Ovary (tissue), 9 donors: ENCODE data around the gene TTC9. TPM values are rescaled to one million over a fixed set of nuclear protein-coding genes. Genes with fewer than 3 reads are reported as not detected.

Experiments used
- DNase-seq, 5 donors: peaks; one replicate each; pipeline ENCODE4 v3.0.0-alpha.2; 2019 to 2020
- H3K27ac ChIP-seq, 2 donors: fragments of 200-600 bp; one replicate each; pipeline versions ENCODE4 v1.5.1 to v1.8.0; 2019 to 2022
- H3K27me3 ChIP-seq: fragments of 200-600 bp; one replicate; pipeline ENCODE4 v1.8.0; 2022
- H3K36me3 ChIP-seq: fragments of 200-600 bp; sonication (generic); one replicate; pipeline ENCODE4 v1.5.1; 2019
- H3K4me1 ChIP-seq: one replicate; pipeline ENCODE4 v1.8.1; 2013; ENCODE audit warnings: mild to moderate bottlenecking, moderate library complexity; ENCODE audit not compliant: insufficient read depth
- H3K4me3 ChIP-seq: fragments of 200-600 bp; sonication (generic); one replicate; pipeline ENCODE4 v1.5.1; 2017
- H3K9me3 ChIP-seq, 2 donors: fragments of 200-600 bp in 1 of 2; sonication (generic) in 1 of 2; one replicate each; pipeline versions ENCODE4 v1.5.1 to v1.8.1; 2013 to 2019; ENCODE audit warnings: mild to moderate bottlenecking in 1 of 2, moderate library complexity in 1 of 2
- CTCF ChIP-seq, 3 donors: fragments of 450-650 bp in 2 of 3; fragments of 200-600 bp in 1 of 3; IDR thresholded peaks; one replicate each; pipeline versions ENCODE4 v1.5.1 to v1.8.0; 2016 to 2022; ENCODE audit warnings: antibody characterized with exemption in 3 of 3, mild to moderate bottlenecking in 1 of 3
- EP300 ChIP-seq: sonication (generic); formaldehyde crosslinking; IDR thresholded peaks from one replicate; pipeline ENCODE4 v1.6.1; 2017; ENCODE audit warnings: antibody characterized with exemption
- POLR2A ChIP-seq: fragments of 450-650 bp; IDR thresholded peaks from one replicate; pipeline ENCODE4 v1.6.1; 2017; ENCODE audit warnings: antibody characterized with exemption, mild to moderate bottlenecking, moderate library complexity
- WGBS, 3 donors: extraction: QIAGEN DNeasy Blood & Tissue Kit in 1 of 3; methylation state at CpG; one replicate each; pipeline versions ENCODE4 v1.1.5 to v1.1.7; 2013 to 2017; 5-methylcytosine and 5-hydroxymethylcytosine counted together
- intact Hi-C, 4 donors: fragments of 100-400 bp; cut with DNase I; formaldehyde crosslinking; loops; one replicate each; pipeline versions ENCODE4 v1.11.0 to v1.15.1; 2022 to 2023
- polyA plus RNA-seq, 2 donors: library from polyadenylated mRNA; stranded (reverse); fragments of 200-250 nt in 1 of 2; fragments of 350-450 nt in 1 of 2; fragmentation: Illumina TruSeq in 1 of 2; extraction: RNeasy Lipid Tissue Mini Kit (QIAGEN cat#74804) in 1 of 2; gene quantifications; one replicate each; pipeline ENCODE4 v1.2.3, GENCODE V29; 2013 to 2014
- total RNA-seq, 7 donors: library from RNA; depleted of rRNA in 2 of 7; stranded (reverse); fragments of >200 nt in 2 of 7; fragmentation: NEBNext Ultra II Directional in 3 of 7; extraction: Animal tissue kit (Norgen Biotek cat#: 25700) in 3 of 7; gene quantifications; one replicate each; pipeline versions ENCODE4 v1.1.0 to v1.2.4, GENCODE V29; 2016 to 2023
- donor health status: DM: no; HTN: no; CAD: no; lungs with moderate emphysema.
- donor health status: DM: no; HTN: no; CAD: no.
- donor health status: Bipolar disorder and iron deficiency.
- donor health status: DM: yes; HTN: yes; CAD: no.
- donor health status: DM: no; HTN: no; CAD: no.
- donor health status: DM: yes; HTN: yes; CAD: no.

The TTC9 gene
- total and polyA plus RNA-seq, 9 donors: 0.05 to 7.1 (median 0.64) TPM

GRCh38 chr14:70664698-70665447 lies 23.2 kb downstream of the TTC9 start:
- Histone ChIP-seq H3K27me3 (no peaks in the 10 kb centered on the region), H3K27ac (no peak overlapping the region), H3K4me3 (no peak overlapping the region), H3K4me1 (no peaks in the 10 kb centered on the region), H3K36me3 (no peaks in the 10 kb centered on the region), H3K9me3 (no peaks in the 10 kb centered on the region)
- no peak for TF ChIP-seq EP300
- no peak for TF ChIP-seq CTCF (IDR thresholded peaks at IDR 0.05)
- TF ChIP-seq POLR2A: no peak
- DNase-seq: no peak
- intact Hi-C loops: no loop called here
- WGBS, 3 donors: 70 to 78% (median 76%) methylated on average over 6 of the region's 6 CpGs

GRCh38 chr14:70665448-70666360 lies 24.0 kb downstream of the TTC9 start:
- H3K9me3 ChIP-seq: no peaks in the 10 kb centered on the region
- no peak overlapping the region for H3K27ac ChIP-seq

GRCh38 chr14:70666361-70666686 lies 24.6 kb downstream of the TTC9 start:
- DNase-seq: no peak
- TF ChIP-seq POLR2A (no peak), CTCF (IDR thresholded peaks at IDR 0.05) (no peak), EP300 (no peak)
- H3K4me3 ChIP-seq: no peak overlapping the region
- no peaks in the 10 kb centered on the region for H3K4me1 ChIP-seq
- H3K27ac ChIP-seq: no peak overlapping the region
- H3K9me3 ChIP-seq: no peaks in the 10 kb centered on the region
- no peaks in the 10 kb centered on the region for H3K36me3 ChIP-seq
- H3K27me3 ChIP-seq: no peaks in the 10 kb centered on the region
- 24 to 39% (median 26%) methylated on average over 1 of the region's 1 CpG for WGBS, 3 donors
- intact Hi-C loops: no loop called here

More at GRCh38 chr14:70665448-70666360, 24.0 kb downstream of the TTC9 start:
- no peak for DNase-seq
- Histone ChIP-seq H3K4me3 (no peak overlapping the region), H3K27me3 (no peaks in the 10 kb centered on the region), H3K36me3 (no peaks in the 10 kb centered on the region), H3K4me1 (no peaks in the 10 kb centered on the region)
- WGBS, 3 donors: 56 to 67% (median 58%) methylated on average over 8 of the region's 8 CpGs
- intact Hi-C loops: no loop called here
- TF ChIP-seq EP300: no peak
- no peak for TF ChIP-seq CTCF (IDR thresholded peaks at IDR 0.05)
- TF ChIP-seq POLR2A: no peak

- no peak overlapping the region for H3K27ac ChIP-seq
- no peaks in the 10 kb centered on the region for H3K4me1 ChIP-seq
- H3K36me3 ChIP-seq: no peaks in the 10 kb centered on the region
- DNase-seq: no peak
- TF ChIP-seq EP300: no peak
- no peaks in the 10 kb centered on the region for H3K9me3 ChIP-seq
- no peak overlapping the region for H3K4me3 ChIP-seq
- no peaks in the 10 kb centered on the region for H3K27me3 ChIP-seq
- intact Hi-C loops: no loop called here
- 80 to 88% (median 81%) methylated on average over 15 of the region's 15 CpGs for WGBS, 3 donors
Measured at GRCh38 chr14:70670992-70671651, 29.4 kb downstream of the TTC9 start.
